ENCODE data around the gene ADCY7. TPM values are rescaled to one million over a fixed set of nuclear protein-coding genes. Genes with fewer than 3 reads are reported as not detected.

ADCY7 gene
- total RNA-seq, 1 experiment from 2014 or later: 5.9 TPM

DNA sequence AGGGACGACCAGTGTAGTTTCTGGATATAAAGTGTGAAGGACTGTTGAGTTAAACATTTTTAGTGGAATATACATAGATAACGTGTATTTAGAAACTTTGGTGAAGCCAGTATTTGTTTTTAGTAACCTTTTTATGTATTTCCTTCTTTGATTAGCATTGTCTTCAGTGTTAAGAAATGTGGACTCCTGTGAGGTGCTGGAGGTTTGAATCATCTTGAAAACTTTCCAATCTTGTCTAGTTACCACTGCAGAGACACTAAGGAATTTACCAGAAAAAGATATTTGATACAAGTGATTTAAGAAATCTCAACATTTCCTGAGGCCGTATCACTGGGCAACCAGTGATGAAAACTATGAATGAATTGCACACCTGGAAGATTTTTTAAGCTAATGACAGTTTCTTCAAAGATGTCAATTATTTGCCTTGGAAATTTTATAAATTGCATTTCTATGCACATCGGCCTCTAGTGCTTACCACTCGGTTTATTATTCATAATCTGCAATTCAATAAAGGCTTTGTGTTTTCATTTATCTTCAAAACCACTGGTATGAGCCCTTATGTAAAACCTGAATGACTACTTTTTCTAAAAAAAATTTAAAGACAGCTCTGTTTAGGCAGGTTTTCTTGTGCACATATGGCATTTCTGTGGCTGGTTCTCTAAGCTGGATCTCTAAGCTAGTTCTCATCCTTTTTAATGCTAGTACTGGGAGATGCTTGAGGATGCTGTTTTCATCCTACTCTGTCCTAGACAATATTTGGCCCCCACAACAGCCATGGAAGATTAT, 31.4 kb upstream of the ADCY7 start:
- Mint-ChIP-seq H3K36me3 (no peaks in the 10 kb centered on the region), H3K4me1 (peaks cover 7% of the 10 kb centered on the region), H3K27me3 (ENCODE audit: low read depth) (peaks cover 4% of the 10 kb centered on the region), H3K9me3 (peaks cover 4% of the 10 kb centered on the region), H3K27ac (no peak overlapping the region), H3K4me3 (no peak overlapping the region)
- DNase-seq (ENCODE audit: low spot score) (no peak), ATAC-seq (no peak)
- CTCF ChIA-PET: interaction anchor here (0.6 to 3.0 kb wide), 3 partner anchors 21 to 95 kb away, joined by 3 to 12 read pairs (median 4); no protein-coding TSS in a partner anchor
- TF ChIP-seq SP1 (CRISPR knock-in tag; conservative IDR thresholded peaks at IDR 0.05): no peak
- TF ChIP-seq, protein P1, sequence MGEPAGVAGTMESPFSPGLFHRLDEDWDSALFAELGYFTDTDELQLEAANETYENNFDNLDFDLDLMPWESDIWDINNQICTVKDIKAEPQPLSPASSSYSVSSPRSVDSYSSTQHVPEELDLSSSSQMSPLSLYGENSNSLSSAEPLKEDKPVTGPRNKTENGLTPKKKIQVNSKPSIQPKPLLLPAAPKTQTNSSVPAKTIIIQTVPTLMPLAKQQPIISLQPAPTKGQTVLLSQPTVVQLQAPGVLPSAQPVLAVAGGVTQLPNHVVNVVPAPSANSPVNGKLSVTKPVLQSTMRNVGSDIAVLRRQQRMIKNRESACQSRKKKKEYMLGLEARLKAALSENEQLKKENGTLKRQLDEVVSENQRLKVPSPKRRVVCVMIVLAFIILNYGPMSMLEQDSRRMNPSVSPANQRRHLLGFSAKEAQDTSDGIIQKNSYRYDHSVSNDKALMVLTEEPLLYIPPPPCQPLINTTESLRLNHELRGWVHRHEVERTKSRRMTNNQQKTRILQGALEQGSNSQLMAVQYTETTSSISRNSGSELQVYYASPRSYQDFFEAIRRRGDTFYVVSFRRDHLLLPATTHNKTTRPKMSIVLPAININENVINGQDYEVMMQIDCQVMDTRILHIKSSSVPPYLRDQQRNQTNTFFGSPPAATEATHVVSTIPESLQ (CRISPR knock-in tag; IDR thresholded peaks at IDR 0.05): no peak
- TF ChIP-seq, protein P2, sequence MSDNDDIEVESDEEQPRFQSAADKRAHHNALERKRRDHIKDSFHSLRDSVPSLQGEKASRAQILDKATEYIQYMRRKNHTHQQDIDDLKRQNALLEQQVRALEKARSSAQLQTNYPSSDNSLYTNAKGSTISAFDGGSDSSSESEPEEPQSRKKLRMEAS (CRISPR knock-in tag; IDR thresholded peaks at IDR 0.05): no peak
- no peak for TF ChIP-seq ATF1 (CRISPR knock-in tag; IDR thresholded peaks at IDR 0.05)
- no peak for TF ChIP-seq ZBTB21 (CRISPR knock-in tag; IDR thresholded peaks at IDR 0.05; ENCODE audit: borderline replicate concordance)
- no peak for TF ChIP-seq FOXP1 (CRISPR knock-in tag; IDR thresholded peaks at IDR 0.05; ENCODE audit: borderline replicate concordance)
- TF ChIP-seq NR1H2 (CRISPR knock-in tag; IDR thresholded peaks at IDR 0.05): no peak
- no peak for TF ChIP-seq JAZF1 (CRISPR knock-in tag; IDR thresholded peaks at IDR 0.05)
- TF ChIP-seq MYBL2 (CRISPR knock-in tag; IDR thresholded peaks at IDR 0.05): no peak
- TF ChIP-seq OVOL2 (CRISPR knock-in tag; IDR thresholded peaks at IDR 0.05; ENCODE audit: borderline replicate concordance): no peak
- TF ChIP-seq FOXJ3 (CRISPR knock-in tag; IDR thresholded peaks at IDR 0.05; ENCODE audit: borderline replicate concordance): no peak
- TF ChIP-seq RELA (CRISPR knock-in tag; IDR thresholded peaks at IDR 0.05; ENCODE audit: borderline replicate concordance): no peak
- no peak for TF ChIP-seq ZNF423 (CRISPR knock-in tag; IDR thresholded peaks at IDR 0.05)
- POLR2A ChIA-PET: no interaction called here

DNA sequence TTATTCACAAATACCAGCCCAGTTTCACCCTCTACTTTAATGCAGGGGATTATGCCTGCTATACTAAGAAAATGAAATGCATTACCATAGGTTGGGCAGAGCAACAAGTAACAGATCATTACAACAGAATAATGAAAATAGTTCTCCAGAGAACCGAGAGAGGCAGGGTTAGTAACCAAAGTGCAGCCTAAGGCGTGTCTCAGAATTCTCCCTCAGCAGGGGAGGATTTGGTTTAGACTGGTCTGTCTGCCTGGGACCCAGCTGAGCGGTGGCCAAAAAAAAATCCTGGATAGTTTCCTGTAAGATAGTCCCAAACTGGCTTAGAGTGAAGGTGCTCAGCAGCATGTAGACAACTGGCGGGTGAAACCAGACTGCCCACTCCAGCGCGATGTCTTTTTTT, 30.8 kb upstream of the ADCY7 start:
- no peaks in the 10 kb centered on the region for H3K36me3 Mint-ChIP-seq
- CTCF ChIA-PET: interaction anchor here (0.6 to 3.0 kb wide), 3 partner anchors 22 to 95 kb away, joined by 3 to 12 read pairs (median 4); no protein-coding TSS in a partner anchor
- ATAC-seq (peak; percentile 47), DNase-seq (ENCODE audit: low spot score) (no peak)
- H3K27me3 Mint-ChIP-seq (ENCODE audit: low read depth): peaks cover 4% of the 10 kb centered on the region
- H3K4me3 Mint-ChIP-seq: no peak overlapping the region
- peaks cover 7% of the 10 kb centered on the region for H3K4me1 Mint-ChIP-seq
- no peak overlapping the region for H3K27ac Mint-ChIP-seq
- TF ChIP-seq, protein P3, sequence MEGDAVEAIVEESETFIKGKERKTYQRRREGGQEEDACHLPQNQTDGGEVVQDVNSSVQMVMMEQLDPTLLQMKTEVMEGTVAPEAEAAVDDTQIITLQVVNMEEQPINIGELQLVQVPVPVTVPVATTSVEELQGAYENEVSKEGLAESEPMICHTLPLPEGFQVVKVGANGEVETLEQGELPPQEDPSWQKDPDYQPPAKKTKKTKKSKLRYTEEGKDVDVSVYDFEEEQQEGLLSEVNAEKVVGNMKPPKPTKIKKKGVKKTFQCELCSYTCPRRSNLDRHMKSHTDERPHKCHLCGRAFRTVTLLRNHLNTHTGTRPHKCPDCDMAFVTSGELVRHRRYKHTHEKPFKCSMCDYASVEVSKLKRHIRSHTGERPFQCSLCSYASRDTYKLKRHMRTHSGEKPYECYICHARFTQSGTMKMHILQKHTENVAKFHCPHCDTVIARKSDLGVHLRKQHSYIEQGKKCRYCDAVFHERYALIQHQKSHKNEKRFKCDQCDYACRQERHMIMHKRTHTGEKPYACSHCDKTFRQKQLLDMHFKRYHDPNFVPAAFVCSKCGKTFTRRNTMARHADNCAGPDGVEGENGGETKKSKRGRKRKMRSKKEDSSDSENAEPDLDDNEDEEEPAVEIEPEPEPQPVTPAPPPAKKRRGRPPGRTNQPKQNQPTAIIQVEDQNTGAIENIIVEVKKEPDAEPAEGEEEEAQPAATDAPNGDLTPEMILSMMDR (IDR thresholded peaks at IDR 0.05): no peak
- TF ChIP-seq RELA (CRISPR knock-in tag; IDR thresholded peaks at IDR 0.05; ENCODE audit: borderline replicate concordance) (no peak), JAZF1 (CRISPR knock-in tag; IDR thresholded peaks at IDR 0.05) (no peak), NFE2L1 (CRISPR knock-in tag; IDR thresholded peaks at IDR 0.05) (no peak), ZBTB21 (CRISPR knock-in tag; IDR thresholded peaks at IDR 0.05; ENCODE audit: borderline replicate concordance) (no peak), MXD4 (CRISPR knock-in tag; IDR thresholded peaks at IDR 0.05; ENCODE audit: borderline replicate concordance) (no peak), NR3C1 (CRISPR knock-in tag; conservative IDR thresholded peaks at IDR 0.05; ENCODE audit: low read depth) (no peak), TCF7 (CRISPR knock-in tag; IDR thresholded peaks at IDR 0.05; ENCODE audit: low read depth) (no peak), ZNF219 (CRISPR knock-in tag; IDR thresholded peaks at IDR 0.05; ENCODE audit: borderline replicate concordance) (no peak)
- POLR2A ChIA-PET: no interaction called here
- peaks cover 4% of the 10 kb centered on the region for H3K9me3 Mint-ChIP-seq

All from WTC11 (cell line).